C4-2B (cell line): Measurements from ENCODE around the gene LINC00305.

ENCODE experiments used
- H3K27ac ChIP-seq: fragments of 450-650 bp; 2 replicates; pipeline ENCODE4 v1.5.1; 2017
- CTCF ChIP-seq: fragments of 450-650 bp; conservative IDR thresholded peaks from 2 replicates; pipeline ENCODE4 v1.5.1; 2017; ENCODE audit warnings: mild to moderate bottlenecking
- ZFX ChIP-seq: fragments of 450-650 bp; IDR thresholded peaks from 2 replicates; pipeline ENCODE4 v1.6.1; 2017

Gene LINC00305

GRCh38 chr18:64137914-64138313 is 11.0 kb downstream of the LINC00305 start:
- no peak for TF ChIP-seq ZFX
- TF ChIP-seq CTCF = no peak
- no peak overlapping the region for H3K27ac ChIP-seq

- no peak overlapping the region for H3K27ac ChIP-seq
- TF ChIP-seq ZFX (no peak), CTCF (no peak)
Observed at GRCh38 chr18:64134044-64134747, 14.7 kb downstream of the LINC00305 start.

- H3K27ac ChIP-seq = no peak overlapping the region
- TF ChIP-seq ZFX (no peak), CTCF (no peak)
Observed at GRCh38 chr18:64132871-64133270, 16.0 kb downstream of the LINC00305 start.

GRCh38 chr18:64131314-64131713 is 17.6 kb downstream of the LINC00305 start:
- TF ChIP-seq CTCF = no peak
- no peak for TF ChIP-seq ZFX
- H3K27ac ChIP-seq = no peak overlapping the region

GRCh38 chr18:64127172-64127571 is 21.7 kb downstream of the LINC00305 start:
- no peak overlapping the region for H3K27ac ChIP-seq
- TF ChIP-seq ZFX (no peak), CTCF (no peak)

GRCh38 chr18:64119916-64120315 is 29.0 kb downstream of the LINC00305 start:
- H3K27ac ChIP-seq = no peak overlapping the region
- TF ChIP-seq CTCF = peak; percentile 29
- TF ChIP-seq ZFX = no peak

GRCh38 chr18:64118406-64118805 is 30.5 kb downstream of the LINC00305 start:
- no peak for TF ChIP-seq CTCF
- no peak for TF ChIP-seq ZFX
- H3K27ac ChIP-seq = no peak overlapping the region
